Stimulated activated CD4-positive, alpha-beta T cell treated with anti-CD3 and anti-CD28 coated beads, Interleukin-4, amount 100 ng/mL, for 4 hours (primary cell): ENCODE data around the gene TFAP2E.

Experiments
- DNase-seq, 2 experiments: peaks; one replicate each; pipeline ENCODE4 v3.0.0-alpha.2; 2020

Gene TFAP2E

DNA sequence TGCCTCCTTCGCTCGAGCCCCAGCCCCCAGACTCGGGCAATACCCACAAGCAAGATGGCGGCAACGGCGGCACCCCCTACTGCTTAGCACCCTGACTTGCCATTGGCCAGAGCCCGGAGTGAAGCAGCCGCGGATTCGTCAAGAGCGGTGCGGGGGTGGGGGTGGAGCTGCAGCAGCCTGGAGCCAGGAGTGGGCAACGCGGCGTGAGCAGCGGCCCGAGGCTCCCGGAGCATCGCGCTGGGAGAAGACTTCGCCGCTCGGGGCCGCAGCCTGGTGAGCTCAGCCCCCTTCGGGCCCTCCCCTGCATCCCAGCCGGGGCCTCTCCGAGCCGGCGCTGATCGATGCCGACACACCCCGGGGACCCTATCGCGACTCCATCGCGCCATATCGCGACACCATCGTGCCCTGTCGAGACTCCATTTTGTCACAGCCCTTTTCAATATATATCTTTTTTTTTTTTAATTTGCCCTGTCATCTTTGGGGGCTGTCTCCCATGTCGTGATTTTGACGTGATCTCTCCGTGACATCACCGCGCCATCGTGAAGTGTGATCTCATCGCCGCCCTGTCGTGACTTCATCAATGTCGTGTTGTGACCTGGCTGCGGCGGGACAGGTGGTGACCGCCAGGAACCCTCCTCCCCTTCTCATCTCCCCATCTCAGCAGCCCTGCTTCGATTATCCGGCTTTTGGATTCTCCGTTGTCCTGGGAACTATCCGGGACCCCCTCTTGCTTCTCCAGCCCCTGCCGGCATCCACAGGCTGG, 15.3 kb upstream of the TFAP2E start, which contains the start of gene NCDN:
NCDN (plus strand) TSS at position 189 of the 763 bp plus-strand sequence; CDS start at position 581, 392 bp downstream.
- peak; percentile 95 to 96 for DNase-seq

GRCh38 chr1:35558374-35559316, 14.5 kb upstream of the TFAP2E start:
- no peak for DNase-seq

DNA sequence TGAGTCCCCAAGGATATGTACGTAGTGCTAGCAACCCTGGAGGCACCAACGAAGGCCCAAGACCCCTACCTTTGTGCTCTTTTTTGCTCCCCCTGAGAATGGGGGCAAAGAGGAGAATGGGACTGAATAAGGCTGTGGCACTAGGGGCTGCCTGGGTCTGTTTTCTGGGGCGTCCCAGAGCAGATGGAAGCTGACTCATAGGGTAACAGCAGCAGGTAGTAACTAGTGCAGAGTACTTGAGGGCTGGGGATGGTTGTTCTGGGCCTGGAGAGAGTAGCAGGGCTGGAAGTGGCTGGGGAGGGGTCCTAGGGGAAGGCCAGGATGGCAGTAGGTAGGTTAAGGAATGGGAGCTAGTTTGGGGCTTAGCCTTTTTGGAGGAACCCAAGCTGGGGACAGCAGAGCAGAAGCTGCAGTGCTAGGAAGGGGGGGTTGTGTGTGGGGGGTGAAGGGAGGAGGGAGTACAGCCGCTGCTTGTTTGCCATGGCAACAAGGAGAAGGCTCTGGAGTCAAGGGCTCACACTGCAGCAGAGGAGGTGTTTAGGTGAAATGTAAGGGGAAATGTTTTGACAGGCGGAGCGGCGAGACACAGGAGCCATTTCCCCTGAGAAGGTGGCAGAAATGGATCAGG, 13.7 kb upstream of the TFAP2E start:
- no peak for DNase-seq

DNA sequence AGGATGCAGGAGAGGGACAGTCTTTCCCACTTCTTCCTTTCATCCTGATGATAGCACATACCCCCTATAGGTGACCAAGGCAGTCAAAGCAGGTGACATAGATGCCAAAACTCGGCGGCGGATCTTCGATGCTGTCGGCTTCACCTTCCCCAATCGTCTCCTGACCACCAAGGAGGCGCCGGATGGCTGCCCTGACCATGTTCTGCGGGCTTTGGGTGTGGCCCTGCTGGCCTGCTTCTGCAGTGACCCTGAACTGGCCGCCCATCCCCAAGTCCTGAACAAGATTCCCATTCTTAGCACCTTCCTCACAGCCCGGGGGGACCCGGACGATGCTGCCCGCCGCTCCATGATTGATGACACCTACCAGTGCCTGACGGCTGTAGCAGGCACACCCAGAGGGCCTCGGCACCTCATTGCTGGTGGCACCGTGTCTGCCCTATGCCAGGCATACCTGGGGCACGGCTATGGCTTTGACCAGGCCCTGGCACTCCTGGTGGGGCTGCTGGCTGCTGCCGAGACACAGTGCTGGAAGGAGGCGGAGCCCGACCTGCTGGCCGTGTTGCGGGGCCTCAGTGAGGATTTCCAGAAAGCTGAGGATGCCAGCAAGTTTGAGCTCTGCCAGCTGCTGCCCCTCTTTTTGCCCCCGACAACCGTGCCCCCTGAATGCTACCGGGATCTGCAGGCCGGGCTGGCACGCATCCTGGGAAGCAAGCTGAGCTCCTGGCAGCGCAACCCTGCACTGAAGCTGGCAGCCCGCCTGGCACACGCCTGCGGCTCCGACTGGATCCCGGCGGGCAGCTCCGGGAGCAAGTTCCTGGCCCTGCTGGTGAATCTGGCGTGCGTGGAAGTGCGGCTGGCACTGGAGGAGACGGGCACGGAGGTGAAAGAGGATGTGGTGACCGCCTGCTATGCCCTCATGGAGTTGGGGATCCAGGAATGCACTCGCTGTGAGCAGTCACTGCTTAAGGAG, 12.6 kb upstream of the TFAP2E start:
- DNase-seq, result no peak

GRCh38 chr1:35561297-35561971, 11.7 kb upstream of the TFAP2E start:
- no peak for DNase-seq

GRCh38 chr1:35561972-35562680, 11.0 kb upstream of the TFAP2E start:
- no peak for DNase-seq

DNA sequence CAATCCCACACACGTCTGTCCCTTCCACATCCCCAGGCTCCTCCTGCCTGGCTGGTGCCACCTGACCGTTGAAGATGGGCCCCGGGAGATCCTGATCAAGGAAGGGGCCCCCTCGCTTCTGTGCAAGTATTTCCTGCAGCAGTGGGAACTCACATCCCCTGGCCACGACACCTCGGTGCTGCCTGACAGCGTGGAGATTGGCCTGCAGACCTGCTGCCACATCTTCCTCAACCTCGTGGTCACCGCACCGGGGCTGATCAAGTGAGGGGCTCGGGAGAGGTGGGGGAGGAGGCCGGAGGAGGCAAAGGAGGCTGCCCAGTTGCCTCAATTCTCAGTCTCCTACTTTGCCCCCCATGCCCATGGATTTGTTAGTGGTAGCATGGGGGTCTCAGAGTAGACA, 9.9 kb upstream of the TFAP2E start:
- no peak for DNase-seq

GRCh38 chr1:35564037-35564883, 8.9 kb upstream of the TFAP2E start:
- DNase-seq, result peak; percentile 69 to 75

GRCh38 chr1:35564884-35565741, 8.0 kb upstream of the TFAP2E start:
- DNase-seq, result no peak

GRCh38 chr1:35565742-35566133, 7.4 kb upstream of the TFAP2E start:
- no peak for DNase-seq

DNA sequence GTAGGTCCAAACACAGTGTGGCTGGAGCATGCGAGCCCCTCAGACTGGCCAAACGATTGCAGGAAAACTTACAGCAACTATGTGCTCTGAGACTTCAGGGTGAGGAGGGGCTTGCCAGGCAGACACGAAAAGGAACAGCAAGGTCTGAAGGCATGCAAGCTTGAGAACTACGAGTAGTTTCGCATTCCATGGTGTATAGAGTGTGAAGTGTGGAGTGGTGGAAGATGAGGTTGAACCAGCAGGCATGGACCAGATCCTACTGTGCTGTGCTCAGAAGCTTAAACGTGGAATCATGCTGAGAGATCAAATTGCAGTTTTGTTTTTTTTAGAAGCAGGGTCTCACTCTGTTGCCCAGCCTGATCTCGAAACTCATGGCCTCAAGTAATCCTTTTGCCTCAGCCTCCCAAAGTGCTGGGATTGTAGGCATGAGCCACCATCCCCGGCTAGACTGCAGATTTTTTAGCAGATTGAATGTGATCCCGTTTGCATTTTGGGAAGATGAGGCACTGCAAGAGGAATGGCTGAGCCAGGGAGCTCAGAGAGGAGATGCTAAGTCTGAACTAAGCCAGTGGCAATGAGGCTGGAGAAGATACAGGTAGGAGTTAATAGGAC, 5.1 kb upstream of the TFAP2E start:
- no peak for DNase-seq

GRCh38 chr1:35568975-35569395, 4.1 kb upstream of the TFAP2E start:
- peak; percentile 52 to 54 for DNase-seq

DNA sequence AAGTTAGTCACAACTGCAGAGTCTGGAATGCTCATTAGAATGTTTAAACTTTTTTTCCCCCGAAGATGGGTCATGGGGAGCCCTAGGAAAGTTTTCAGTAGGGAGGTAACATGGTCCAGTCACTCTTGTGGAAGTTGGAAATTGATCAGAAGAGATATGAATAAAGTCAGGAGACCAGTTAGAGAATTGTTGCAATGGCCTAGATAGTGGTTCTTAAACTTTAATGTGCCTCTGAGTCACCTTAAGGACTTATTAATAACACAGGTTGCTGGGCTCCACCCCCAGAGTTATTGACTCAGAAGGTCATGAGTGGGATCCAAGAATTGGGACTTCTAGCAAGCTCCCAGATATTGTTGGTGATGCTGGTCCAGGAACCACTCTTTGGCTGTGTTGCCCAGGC, 3.2 kb upstream of the TFAP2E start:
- no peak for DNase-seq

DNA sequence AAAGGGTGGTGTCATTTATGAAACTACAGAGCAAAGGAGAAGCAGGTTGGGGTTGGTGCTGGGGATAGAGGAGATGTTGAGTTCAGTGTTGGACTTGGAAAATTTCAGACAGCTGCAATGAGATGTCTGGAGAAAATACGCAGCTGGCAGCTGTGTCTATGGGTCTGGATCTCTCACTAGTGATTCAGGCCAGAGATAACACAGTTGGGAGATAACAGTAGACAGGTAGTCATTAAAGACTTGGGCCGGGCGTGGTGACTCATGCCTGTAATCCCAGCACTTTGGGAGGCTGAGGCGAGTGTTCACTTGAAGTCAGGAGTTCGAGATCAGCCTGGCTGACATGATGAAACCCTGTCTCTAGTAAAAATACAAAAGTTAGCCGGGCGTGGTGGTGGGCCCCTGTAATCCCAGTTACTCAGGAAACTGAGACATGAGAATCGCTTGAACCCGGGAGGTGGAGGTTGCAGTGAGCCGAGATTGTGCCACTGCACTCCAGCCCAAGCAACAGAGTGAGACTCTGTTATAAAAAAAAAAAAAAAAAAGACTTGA, 2.5 kb upstream of the TFAP2E start:
- no peak for DNase-seq

DNA sequence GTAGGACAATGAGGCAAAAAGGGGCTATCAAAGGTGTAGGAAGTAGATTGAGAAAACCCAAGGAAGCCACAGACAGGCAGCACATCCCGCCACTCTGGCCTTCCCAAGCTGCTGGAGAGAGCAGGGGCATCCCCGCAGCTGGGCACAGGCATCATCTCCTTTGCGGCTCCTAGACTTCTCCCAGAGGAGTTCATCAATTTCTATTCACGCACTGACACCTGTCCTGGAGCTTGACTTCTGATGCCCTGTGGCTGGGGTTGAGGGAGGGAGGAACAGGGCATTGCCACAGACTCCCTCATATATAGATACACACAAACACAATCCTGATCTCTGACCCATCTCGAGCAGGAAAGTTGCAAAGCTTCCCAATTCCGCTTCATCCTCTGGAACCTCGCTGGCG, 1.9 kb upstream of the TFAP2E start:
- DNase-seq, result no peak

DNA sequence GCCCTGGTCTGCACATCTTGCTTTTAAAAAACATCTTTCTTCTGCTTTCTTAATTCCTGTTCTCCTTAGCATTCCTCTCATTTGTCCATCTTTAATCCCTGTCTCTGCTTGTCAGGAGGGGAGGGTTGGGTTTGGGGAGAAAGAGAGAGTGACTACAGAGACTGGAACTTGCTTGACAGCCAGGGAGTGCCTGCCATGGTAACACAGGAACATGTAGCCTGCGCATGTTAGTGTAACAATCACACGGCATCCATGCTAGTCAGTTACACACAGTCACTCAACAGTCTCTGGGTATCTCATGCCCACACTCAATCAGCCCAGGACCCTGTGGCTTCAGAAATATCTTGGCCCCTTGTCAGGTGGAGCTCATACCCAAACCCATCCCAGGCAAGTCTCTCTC, 818 bp upstream of the TFAP2E start:
- DNase-seq, result no peak

DNA sequence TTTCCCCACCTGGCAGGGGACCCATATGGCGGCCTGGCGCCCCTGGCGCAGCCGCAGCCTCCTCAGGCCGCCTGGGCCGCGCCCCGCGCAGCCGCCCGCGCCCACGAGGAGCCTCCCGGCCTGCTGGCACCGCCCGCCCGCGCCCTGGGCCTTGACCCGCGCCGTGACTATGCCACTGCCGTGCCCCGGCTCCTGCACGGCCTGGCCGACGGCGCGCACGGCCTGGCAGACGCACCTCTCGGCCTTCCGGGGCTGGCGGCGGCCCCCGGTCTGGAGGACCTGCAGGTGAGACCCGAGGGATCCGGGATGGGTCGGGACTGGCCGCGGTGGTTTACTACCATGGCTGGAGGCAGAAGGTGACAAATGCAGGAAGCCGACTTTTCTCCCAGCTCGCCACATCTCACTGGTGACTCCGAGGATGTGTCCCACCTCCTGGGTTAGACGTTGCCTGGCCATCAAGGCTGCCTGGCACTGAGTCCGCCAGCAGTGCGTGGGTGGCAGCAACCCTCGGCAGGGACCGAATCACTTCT, 1.1 kb downstream of the TFAP2E start:
- no peak for DNase-seq
